Effector memory CD4-positive, alpha-beta T cell (primary cell): ENCODE measurements around the gene GNB3.

Experiments
- DNase-seq, 3 donors: peaks; one replicate each; pipeline ENCODE4 v3.0.0-alpha.2; 2020
- H3K27ac ChIP-seq: 2 replicates; pipeline ENCODE4 v1.7.0; 2013; ENCODE audit warnings: mild to moderate bottlenecking, low read length, moderate library complexity; ENCODE audit not compliant: insufficient read depth, poor library complexity, severe bottlenecking
- H3K27me3 ChIP-seq: replicated peaks from 2 replicates; pipeline ENCODE4 v1.7.0; 2013; ENCODE audit warnings: mild to moderate bottlenecking, low read length; ENCODE audit not compliant: insufficient read depth, control insufficient read depth, poor library complexity, severe bottlenecking
- H3K36me3 ChIP-seq: 2 replicates; pipeline ENCODE4 v1.7.0; 2013; ENCODE audit warnings: mild to moderate bottlenecking, low read length, moderate library complexity; ENCODE audit not compliant: control insufficient read depth, insufficient read depth
- H3K4me1 ChIP-seq: 2 replicates; pipeline ENCODE4 v1.7.0; 2013; ENCODE audit warnings: low read length, mild to moderate bottlenecking; ENCODE audit not compliant: control insufficient read depth, insufficient read depth, poor library complexity, severe bottlenecking
- H3K4me3 ChIP-seq: 2 replicates; pipeline ENCODE4 v1.7.0; 2013; ENCODE audit warnings: low read length, low read depth, mild to moderate bottlenecking; ENCODE audit not compliant: insufficient read depth, poor library complexity, severe bottlenecking
- H3K9me3 ChIP-seq: 2 replicates; pipeline ENCODE4 v1.7.0; 2013; ENCODE audit warnings: mild to moderate bottlenecking, low read length, moderate library complexity; ENCODE audit not compliant: control insufficient read depth

The GNB3 gene

DNA sequence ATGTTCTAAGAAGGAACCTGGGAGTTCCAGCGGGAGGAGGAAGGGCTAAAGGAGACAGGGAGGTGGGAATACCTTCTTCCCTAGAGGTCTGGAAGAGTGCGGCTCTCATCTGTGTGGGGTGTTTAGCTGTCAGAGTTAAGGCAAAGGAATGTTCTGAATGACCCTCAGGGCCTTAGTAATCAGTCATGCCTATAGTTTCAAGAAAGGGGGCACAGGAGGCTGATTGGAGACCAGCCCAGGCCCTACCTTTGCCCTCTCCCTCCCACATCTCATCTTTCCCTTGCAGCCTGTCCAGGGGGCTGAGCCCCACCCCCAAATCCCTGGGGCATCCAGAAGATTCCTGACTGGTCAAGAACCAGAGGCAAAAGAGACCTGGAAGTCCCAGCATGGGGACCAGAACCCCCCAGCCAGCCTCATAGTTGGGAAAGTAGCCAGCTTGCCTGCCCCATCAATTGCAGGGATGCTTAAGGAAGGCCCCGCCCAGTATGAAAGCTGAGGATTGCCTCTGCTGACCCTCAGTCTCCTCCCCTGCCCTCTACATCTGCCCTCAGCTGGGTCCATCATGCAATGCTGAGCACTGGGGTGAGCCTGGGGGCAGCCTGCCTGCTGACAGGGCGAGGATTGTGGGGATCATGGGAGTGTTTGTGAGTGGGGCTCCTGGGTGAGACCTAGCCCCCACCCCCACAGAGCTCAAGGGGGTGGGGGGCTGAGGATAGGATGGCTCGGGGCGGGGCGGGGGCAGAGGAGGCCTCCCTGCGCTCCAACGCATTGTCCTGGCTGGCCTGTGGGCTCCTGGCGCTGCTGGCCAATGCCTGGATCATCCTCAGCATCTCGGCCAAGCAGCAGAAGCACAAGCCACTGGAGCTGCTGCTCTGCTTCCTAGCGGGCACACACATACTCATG is 17.3 kb upstream of the GNB3 start:
- Histone ChIP-seq H3K4me1 (peaks cover 10% of the 10 kb centered on the region), H3K9me3 (no peaks in the 10 kb centered on the region), H3K27ac (no peak overlapping the region), H3K36me3 (peaks cover 15% of the 10 kb centered on the region), H3K4me3 (no peak overlapping the region), H3K27me3 (peaks cover 7% of the 10 kb centered on the region)
- DNase-seq, result no peak

DNA sequence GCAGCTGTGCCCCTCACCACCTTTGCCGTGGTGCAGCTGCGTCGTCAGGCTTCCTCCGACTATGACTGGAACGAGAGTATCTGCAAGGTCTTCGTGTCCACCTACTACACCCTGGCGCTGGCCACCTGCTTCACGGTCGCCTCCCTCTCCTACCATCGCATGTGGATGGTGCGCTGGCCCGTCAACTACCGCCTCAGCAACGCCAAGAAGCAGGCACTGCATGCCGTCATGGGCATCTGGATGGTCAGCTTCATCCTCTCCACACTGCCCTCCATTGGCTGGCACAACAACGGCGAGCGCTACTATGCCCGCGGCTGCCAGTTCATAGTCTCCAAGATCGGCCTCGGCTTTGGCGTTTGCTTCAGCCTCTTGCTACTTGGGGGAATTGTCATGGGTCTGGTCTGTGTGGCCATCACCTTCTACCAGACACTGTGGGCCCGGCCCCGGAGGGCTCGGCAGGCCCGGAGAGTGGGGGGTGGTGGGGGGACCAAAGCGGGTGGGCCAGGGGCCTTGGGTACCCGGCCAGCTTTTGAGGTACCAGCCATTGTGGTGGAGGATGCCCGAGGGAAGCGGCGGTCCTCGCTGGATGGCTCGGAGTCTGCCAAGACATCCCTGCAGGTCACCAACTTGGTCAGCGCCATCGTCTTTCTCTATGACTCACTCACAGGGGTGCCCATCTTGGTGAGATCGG is 16.5 kb upstream of the GNB3 start:
- H3K27ac ChIP-seq, result no peak overlapping the region
- peaks cover 7% of the 10 kb centered on the region for H3K27me3 ChIP-seq
- H3K36me3 ChIP-seq, result peaks cover 7% of the 10 kb centered on the region
- no peak for DNase-seq
- no peaks in the 10 kb centered on the region for H3K9me3 ChIP-seq
- no peak overlapping the region for H3K4me3 ChIP-seq
- H3K4me1 ChIP-seq, result peaks cover 14% of the 10 kb centered on the region

DNA sequence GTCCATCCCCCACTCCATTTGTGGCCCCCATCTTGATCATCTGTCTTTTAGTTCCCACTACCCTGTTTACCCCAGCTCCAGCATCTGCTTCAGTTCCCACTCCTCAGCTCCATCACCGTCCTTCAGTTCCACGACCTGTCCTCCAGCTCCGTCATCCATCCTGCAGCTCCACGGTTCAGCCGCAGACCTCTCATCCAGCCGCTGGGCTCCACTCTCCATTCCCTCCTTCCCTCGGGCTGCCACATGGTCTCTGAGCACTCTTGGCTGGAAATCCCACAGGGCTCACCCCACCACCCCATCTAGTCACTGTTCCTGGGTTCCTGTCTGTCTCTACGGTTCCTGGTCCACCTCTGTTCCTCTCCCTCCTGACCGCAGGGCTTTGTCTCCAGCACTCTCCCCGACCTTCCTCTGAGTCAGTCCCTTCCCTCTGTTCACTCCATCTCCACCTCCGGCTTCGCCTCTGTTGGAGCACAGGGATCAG is 15.8 kb upstream of the GNB3 start:
- no peak overlapping the region for H3K4me3 ChIP-seq
- DNase-seq, result no peak
- peaks cover 7% of the 10 kb centered on the region for H3K27me3 ChIP-seq

DNA sequence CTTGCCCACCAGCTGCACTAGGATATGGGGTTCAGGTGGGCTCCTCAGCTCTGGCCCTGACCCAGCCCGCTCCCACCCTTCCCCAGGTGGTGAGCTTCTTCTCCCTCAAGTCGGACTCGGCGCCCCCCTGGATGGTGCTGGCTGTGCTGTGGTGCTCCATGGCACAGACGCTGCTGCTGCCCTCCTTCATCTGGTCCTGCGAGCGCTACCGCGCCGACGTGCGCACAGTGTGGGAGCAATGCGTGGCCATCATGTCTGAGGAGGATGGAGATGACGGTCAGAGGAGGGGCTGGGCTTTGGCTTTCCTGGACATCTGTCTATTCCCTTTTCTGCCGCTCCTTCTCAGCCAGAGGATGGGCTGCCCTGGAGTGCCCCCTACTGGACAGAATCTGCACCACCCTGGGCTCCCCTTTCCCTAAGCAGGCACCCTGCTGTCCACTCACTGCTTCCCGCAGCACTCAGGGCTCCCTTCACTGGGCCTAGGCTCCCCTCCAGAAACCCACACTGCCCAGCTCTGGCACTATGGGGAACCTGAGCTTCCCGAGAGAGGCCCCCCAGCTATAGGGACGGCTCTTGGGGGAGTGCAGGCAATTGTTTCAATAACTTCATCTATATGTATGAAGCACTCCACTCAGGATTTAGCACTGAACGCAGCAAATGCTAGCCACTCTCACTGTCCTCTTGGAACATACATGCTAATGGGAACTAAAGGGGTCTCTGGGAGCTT is 15.2 kb upstream of the GNB3 start:
- H3K27me3 ChIP-seq, result peaks cover 7% of the 10 kb centered on the region

More for the DNA sequence above, 15.8 kb upstream of the GNB3 start:
- Histone ChIP-seq H3K9me3 (no peaks in the 10 kb centered on the region), H3K36me3 (peaks cover under 1% of the 10 kb centered on the region), H3K27ac (no peak overlapping the region), H3K4me1 (peaks cover 18% of the 10 kb centered on the region)

GRCh38 chr12:6826125-6826733 is 14.5 kb upstream of the GNB3 start:
- no peak overlapping the region for H3K27ac ChIP-seq
- no peaks in the 10 kb centered on the region for H3K9me3 ChIP-seq
- no peak for DNase-seq
- H3K4me3 ChIP-seq, result no peak overlapping the region
- peaks cover 7% of the 10 kb centered on the region for H3K27me3 ChIP-seq
- peaks cover 16% of the 10 kb centered on the region for H3K4me1 ChIP-seq
- H3K36me3 ChIP-seq, result no peaks in the 10 kb centered on the region

More for the DNA sequence above, 15.2 kb upstream of the GNB3 start:
- H3K27ac ChIP-seq, result no peak overlapping the region
- H3K9me3 ChIP-seq, result no peaks in the 10 kb centered on the region
- DNase-seq, result peak; percentile 64 to 74 (median 67)
- peaks cover 18% of the 10 kb centered on the region for H3K4me1 ChIP-seq
- no peak overlapping the region for H3K4me3 ChIP-seq
- no peaks in the 10 kb centered on the region for H3K36me3 ChIP-seq

- DNase-seq, result no peak
- no peak overlapping the region for H3K4me3 ChIP-seq
- no peaks in the 10 kb centered on the region for H3K9me3 ChIP-seq
- H3K27me3 ChIP-seq, result peaks cover 7% of the 10 kb centered on the region
- H3K36me3 ChIP-seq, result no peaks in the 10 kb centered on the region
- H3K4me1 ChIP-seq, result peaks cover 10% of the 10 kb centered on the region
- H3K27ac ChIP-seq, result no peak overlapping the region
These were observed 13.8 kb upstream of the GNB3 start for GRCh38 chr12:6826734-6827436.

DNA sequence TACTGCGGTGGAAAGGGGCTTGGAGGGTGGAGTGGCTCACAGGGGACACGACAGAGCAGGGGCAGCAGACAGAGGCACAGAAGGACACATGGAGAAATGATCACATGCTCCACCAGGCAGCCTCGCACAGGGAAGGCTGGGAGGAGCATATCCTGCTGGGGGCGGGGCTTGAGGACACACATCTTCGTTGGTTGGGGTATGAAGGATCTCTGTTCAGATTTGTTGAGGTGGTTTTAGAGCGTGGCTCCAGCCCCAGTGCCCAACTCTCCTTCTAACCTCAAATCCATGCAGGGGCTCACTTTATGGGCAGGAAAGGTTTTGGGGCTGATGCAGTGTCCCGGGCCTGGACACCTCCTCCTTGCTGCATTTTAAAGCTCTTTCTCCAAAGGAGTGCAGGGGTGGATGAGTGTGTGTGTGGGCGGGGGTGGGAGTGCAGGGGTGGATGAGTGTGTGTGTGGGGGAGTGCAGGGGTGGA is 13.3 kb upstream of the GNB3 start:
- Histone ChIP-seq H3K27me3 (peaks cover 7% of the 10 kb centered on the region), H3K27ac (no peak overlapping the region), H3K4me1 (peaks cover 8% of the 10 kb centered on the region), H3K36me3 (no peaks in the 10 kb centered on the region), H3K4me3 (no peak overlapping the region), H3K9me3 (no peaks in the 10 kb centered on the region)
- DNase-seq, result peak in 1 of 3 donors; percentile 25

GRCh38 chr12:6827982-6828780 is 12.5 kb upstream of the GNB3 start, which contains the start of gene P3H3:
TSS of gene P3H3 (plus strand) at chr12:6828407. CDS start at chr12:6828441, 34 bp downstream.
- Histone ChIP-seq H3K9me3 (no peaks in the 10 kb centered on the region), H3K27me3 (peaks cover 7% of the 10 kb centered on the region), H3K4me1 (peaks cover 8% of the 10 kb centered on the region), H3K36me3 (no peaks in the 10 kb centered on the region), H3K27ac (peak within 1 kb of the TSS; percentile 4), H3K4me3 (peak within 1 kb of the TSS; percentile 67)
- DNase-seq, result no peak
